Measurements from ENCODE around the gene TSEN2.
"Not testable (repeated sequence)": the region's sequence is repeated elsewhere in the genome, so short reads cannot be mapped to it uniquely, and the experiment has no call there.

Gene TSEN2

DNA sequence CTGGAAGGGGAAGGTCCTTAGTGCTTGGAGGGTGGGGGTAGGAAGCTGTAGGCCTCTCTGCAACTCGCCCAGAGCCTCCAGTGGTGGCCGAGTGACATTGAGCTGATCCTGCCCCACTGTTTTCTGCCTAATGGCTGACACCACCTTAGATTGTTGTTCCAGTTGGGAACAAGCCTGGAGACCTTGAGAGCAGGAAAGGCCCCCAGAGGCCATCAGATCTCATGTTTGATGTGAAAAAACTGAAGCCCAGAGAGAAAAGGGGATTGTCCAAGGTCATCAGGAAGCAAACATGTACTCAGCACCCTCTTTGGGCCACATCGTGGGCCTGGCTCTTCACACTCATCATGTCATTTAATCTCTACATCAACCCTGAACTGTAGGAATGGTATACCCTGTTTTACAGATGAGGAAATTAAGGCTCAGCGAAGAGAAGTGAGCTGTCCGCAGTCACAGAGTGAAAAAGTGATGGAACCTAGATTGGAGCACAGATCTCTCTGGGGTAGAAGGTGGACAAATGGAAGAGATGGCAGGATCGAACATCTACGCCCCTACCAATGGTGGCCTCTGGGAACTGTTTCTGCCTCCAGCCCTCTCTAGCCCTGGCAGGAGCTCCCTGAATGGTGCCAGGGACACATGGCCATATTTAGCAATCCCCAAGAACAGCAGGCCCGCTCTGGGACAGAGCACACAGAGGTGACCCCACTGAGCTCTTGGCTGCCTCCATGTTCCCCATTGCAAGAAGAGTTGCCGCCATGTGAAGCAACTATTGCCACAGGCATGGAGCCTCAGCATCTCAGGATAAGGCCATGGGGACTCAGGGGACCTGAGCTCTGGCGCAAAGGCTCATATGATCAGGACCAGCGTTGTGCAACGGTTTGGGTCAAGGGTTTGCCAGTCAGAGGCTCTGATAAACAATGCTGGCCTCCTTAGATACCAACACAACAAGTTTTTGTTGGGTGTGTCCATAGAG, 31.6 kb upstream of the TSEN2 start:
- no peak for DNase-seq

DNA sequence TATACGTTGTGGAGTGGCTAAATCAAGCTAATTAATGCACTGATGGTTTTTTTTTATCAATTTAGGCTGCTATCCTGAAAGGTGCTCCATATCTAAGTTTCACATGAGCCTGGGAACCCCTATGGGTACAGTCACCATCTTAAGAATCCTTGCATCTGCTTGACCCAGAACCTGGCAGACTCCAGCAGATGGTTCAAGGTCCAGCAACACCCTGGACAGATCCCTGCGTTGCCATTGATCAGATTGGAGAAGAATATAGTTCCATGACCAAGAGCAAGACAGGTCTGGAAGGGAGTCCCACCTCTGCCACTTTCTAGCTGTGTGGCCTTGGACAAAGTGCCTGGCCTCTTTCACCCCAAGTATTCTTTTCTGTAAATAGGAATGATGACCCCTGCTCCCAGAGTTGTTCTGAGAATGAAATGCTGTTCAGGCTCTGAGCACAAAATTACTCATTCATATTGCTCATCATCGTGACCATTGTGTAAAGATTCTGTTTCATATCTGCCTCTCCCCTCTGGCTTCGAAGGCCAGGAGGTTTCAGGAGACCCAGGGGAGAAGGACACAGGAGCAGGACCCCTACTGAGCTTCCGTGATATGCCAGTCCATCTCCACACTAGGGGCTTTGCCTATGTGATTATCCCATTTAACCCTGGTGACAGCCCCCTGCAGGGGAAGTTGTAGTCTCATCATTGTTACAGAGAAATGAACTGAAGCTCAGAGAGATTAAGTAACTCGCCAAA, 30.0 kb upstream of the TSEN2 start:
- no peak for DNase-seq

DNA sequence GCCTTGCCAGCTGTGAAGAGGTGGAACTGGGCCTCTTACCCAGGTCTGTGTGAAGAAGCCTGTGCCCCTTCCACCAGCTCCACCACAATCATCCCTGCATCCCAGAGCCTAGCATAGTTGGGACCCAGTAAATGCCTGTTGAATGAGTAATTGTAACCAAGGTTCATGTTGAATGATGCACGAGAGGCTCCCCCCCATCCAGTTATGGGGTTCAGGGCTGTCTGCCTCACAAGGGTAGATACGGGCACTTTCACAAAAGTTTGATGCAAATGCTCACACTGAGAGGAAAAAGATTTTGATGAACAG, 29.5 kb upstream of the TSEN2 start:
- DNase-seq: no peak

DNA sequence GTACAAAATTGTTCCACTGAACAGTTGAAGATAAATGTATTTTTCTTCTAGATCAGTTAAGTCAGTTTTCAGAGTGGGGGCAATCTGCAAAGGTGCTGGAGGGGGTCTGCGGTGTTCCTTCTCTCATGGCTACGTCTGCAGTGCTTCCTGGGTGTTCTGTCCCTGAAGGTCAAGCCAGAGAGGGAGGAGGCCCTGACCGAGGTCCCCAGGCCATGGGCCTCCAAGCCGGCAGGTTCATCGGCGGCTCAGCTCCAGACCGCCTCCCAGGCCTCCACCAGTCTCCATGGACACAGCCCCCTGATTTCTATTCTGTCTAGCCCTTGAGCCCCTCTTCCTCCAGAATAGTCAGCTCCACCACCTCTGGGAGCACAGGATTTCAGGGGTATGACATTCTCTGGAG, 28.5 kb upstream of the TSEN2 start:
- DNase-seq: no peak

DNA sequence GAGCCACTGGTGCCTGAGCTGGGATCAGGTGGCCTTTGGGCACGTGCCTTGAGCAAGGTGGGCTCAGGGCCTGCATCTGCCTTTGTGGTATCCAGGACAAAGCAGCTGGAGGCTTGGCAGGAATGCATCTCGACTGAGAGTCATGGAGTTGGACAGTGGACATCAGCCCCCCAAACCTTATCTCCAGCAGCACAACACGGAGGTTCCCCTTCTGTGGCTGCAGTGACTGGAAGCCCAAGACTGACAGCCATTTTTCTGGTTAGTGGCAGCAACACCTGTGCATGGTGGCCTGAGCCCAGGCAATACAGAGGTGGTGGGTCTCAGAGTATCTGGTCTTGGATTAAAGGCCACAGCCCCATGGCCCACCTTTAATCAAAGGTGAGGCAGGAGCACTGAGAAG, 27.8 kb upstream of the TSEN2 start:
- DNase-seq: no peak

DNA sequence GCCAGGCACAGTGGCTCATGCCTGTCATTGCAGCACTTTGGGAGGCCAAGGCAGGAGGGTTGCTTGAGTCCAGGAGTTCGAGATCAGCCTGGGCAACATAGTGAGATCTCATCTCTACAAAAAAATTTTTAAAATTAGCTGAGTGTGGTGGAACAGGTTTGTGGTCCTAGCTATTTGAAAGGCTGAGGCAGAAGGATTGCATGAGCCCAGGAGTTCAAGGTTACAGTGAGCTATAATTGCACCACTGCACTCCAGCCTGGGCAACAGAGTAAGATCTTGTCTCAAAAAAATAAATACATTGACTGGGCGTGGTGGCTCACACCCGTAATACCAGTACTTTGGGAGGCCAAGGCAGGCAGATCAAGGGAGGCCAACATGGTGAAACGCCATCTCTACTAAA, 26.9 kb upstream of the TSEN2 start:
- DNase-seq: not testable (repeated sequence)

DNA sequence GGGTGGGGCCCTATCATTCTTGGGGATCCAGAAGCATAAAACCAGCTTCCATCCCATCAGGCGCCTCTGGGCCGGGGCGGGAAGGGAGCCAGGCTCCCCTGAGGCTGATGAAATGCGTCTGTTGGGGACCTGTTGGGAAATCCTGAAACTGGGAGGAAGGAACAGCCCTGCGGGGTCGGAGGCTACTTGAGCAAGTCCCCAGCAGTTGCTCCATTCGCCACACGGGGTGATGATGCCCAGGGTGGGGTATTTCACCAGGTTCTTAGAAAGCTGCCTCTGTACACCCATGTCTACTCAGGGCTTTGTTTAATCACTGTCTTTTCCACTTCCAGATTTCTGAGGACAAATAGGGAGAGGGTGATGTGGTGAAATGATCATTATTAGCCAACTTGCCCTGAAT, 25.4 kb upstream of the TSEN2 start:
- no peak for DNase-seq

DNA sequence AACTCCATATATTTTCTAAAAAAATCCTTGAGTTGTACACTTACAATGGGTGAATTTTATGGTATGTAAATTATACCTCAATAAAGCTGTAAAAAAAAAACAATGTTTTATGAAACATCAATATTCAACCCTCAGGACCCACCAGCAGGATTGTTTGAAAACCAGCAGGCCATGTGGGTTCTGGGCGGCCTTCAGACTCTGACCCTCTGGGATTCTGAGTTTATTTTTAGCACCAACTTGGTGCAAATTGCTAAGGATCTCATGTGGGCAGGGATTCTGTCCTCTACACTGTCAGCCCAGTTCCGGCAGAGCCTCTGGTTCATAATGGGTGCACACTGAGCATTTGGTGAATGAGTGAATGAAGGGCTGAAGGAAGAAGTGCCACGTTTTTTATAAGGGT, 24.2 kb upstream of the TSEN2 start:
- no peak for DNase-seq

DNA sequence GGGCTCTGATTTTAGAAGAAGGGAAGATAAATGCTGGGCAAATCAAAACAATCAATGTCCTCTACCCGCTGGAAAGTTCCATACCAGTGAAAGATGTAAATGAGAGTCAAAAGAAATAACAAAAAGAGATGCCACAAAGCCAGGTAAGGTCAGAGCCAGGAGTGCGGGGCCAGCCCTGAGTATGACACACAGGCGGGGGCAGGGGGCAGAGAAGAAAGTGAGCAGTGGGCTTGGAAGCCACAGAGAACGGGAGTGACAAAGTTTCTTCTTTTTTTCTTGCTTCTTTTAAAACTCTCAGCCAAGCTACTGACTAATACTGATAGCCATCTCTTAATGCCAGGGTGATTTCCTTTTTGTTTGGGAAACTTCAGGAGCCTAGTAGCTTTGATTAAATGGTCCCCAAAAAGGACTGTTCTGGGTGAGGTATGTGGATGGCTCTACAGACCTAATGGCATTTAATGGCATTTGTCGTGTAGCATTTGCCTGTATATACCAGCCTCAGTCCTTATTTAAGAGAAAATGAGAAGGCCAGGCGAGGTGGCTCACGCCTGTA, 23.1 kb upstream of the TSEN2 start:
- no peak for DNase-seq

DNA sequence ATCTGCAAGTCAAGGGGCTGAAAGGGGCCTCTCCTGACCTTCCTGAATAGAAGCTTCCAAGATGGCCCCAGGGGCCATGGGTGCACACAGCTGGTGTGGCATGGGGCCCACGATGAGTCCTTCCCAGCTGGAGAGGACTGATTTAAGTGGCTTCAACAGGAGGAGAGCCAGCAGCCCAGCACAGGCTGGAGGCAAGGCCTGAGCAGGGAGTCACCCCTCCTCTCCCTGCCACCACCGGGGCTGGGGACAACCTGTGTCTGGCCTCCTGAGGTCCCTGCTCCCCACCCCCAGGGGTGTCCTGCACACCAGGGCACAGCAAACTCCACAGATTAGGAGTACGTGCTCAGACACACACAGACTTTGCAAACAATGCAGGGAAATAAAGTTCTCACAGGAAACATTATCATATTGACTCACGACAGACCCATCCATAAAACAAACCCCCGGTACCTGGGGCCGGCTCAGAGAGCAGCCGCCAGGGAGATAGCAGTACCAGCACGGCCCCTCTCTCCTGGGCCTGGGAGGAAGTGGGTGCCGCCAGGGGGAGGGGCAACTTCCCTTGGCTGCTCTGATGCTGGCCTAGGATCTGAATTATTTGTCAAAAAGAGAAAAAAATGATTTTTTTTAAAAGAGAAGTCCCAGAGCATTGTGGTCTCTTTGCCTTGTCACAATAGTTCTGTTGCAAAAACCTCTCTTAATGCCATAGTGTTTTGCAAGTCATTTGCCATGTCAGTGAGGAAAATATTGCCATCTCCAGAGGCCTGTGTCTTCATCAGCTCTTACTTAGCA, 21.9 kb upstream of the TSEN2 start:
- no peak for DNase-seq

DNA sequence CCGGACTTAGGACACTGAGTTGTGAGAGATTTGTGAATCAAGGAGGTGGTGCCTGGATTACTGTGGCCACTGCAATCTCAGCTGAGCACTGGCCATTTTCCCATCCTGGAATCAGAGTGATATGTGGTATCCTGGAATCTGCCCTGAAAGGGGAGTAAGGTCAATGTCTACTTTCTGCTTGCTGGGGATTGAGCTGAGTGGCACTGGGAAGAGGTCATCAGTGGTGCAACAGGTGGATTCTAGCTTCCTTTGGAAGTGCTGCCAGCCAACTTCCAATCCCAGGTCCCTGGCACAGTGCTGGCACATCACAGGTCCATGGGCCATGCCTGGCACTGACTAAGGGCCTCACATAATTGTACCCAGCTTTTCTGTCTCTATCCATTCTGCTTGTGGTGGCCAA, 20.6 kb upstream of the TSEN2 start:
- DNase-seq: no peak

DNA sequence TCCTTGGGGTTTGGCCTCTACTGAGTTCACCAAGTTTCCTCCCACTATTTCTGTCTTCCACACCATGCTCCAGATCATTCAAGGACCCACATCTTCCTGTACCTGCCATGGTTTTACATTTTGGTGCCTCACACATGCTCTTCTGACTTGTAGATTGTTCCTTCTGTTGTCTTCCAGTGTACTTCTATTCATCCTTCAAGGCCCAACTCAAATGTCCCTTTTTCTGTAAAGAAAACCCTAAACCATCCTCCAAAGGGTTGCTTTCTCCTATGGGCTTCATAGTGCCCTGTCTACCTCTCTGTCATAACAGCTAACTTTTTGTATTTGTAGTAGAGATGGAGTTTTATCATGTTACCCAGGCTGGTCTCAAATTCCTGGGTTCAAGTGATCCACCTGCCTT, 20.1 kb upstream of the TSEN2 start:
- DNase-seq: no peak

DNA sequence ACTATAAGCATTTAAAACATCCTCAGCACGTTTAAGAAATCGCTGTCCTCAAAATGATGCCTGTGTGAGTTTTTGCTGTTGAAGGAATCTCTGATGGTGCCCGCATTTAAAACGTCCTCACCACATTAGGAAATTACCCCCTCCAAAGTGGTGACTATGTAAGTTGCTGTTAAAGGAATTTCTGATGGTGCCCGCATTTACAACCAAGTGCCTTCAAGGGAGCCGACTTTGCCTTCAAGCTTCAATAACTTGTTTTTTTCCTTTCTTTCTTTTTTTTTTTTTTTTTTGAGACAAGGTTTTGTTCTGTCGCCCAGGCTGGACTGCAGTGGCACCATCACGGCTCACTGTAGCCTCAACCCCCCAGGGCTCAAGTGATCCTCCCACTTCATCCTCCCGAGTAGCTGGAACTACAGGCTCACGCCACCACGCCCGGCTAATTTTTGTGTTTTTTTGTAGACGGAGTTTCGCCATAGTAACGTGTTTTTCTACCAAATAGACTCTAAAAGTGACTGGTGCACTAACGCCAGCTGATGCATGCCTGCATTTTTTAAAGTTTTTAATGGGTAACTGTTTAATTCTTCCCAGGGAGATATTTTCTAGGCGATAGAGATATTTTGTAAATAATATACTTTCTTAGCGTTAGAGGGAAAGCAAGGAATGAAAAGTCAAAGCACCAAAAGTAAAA, 19.0 kb upstream of the TSEN2 start:
- DNase-seq: no peak

DNA sequence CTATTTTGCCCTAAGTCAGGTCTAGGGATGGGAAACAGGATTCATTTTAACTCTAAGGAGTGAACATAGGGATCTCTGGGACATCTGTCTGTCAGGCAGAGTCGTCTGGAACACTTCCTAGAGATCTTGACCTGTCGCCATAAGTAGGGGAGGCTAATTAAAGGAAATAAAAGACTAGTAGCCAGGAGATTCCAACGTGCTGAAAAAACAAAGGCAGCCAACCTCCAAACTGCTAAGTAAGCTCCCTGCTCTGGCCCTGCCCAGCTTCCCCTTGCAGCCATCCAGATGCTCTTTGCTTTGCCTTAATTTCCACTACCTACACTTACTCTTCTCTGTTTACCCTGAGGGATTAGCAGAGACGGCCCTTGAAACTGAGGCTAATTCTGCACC, 18.4 kb upstream of the TSEN2 start:
- DNase-seq: no peak

DNA sequence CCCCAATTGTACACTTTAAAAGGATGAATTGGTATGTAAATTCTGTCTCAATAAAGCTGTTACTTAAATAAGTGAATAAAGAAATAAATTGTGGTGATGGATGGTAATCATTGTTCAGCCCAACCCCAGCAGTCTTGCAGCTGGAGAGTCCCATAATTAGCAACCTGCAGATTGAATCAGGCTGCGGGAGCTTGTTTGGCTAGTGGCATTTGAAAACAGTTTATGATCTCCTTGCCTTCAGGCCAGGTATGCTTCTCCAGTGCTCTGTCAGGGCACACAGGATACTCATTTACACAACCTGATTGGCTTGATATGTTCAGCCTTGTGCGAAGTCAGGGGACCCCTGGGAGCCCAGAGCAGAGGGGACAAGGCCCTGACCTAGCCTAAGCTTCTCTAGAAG, 16.5 kb upstream of the TSEN2 start:
- DNase-seq: no peak

DNA sequence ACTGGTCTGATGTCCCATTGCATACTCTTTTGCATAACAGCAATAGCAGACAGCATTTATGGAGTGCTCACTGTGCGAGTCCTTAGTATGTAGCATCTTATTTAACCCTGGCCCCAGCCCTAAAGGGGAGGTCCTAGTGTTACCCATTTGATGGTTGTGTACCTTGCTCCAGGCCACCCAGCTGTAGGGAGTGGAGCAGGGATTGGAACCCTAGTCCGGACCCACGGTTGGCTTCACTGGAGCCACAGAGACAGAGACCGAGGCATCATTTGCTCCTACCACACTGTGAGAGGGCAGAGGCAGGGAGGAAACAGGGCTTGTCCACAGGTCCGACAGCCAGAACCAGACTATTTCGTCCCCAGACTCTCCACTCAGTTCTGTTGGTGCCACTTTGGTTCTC, 16.0 kb upstream of the TSEN2 start:
- DNase-seq: no peak

DNA sequence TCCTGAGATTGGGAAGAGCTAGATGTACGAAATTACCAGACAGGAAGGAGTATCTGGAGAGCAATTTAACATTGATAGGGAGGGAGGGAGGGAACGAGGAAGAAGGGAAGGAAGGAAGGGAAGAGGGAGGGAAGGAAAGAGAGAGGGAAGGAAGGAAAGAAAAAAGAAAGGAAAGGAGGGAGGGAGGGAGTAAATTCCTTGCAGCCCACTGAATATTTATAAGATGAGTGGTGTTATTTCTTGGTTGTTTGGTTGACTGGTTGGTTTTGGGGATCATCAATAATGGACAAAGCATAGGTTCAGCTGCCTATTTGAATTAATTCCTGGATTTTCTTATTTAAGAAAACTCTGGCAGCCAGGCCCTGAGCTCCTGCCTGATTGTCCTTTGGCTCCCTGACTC, 15.5 kb upstream of the TSEN2 start:
- no peak for DNase-seq

DNA sequence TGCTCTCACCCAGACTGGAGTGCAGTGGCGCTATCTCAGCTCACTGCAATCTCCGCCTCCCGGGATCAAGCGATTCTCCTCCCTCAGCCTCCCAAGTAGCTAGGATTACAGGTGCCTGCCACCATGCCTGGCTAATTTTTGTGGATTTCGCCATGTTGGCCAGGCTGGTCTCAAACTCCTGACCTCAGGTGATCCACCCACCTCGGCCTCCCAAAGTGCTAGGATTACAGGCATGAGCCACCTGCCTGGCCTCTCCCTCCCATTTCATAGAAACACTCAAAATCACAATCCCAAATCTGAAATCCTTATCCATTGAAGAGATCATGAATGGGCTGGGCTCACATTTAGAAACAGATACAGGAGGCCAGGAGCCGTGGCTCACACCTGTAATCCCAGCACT, 15.1 kb upstream of the TSEN2 start:
- not testable (repeated sequence) for DNase-seq

DNA sequence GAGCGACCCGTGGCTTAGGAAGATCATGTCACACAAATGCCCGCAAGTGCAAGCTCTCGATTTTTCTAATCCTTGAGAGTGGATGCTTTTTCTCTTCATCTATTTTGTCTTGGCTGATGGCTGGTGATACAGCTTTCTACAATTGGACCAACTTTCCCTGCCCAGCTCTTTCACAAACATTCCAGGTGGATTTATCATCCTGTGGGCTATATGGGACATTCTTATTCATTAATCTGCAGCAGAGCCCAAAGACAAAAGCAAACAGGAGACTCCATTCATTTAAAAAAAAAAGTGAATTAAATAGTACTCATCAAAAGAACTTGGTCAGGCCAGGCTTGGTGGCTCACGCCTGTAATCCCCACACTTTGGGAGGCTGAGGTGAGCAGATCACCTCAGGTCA, 14.2 kb upstream of the TSEN2 start:
- DNase-seq: no peak

DNA sequence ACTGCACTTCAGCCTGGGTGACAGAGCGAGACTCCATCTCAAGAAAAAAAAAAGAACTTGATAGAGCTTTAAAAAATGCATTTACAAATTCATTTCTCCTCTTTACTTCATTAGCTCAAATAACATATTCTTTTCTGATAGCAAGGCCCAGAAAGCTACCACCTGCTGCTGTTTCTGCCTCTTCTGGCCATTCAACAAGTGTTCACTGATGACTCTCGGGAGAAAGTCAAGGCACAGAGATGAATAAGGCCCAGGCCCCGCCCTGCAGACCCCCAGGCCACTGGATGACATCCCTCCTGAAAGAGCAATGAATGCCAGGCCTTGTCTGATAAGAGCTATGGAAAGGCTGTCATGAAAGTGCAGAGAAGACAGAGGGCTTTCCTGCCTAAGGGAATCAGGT, 13.6 kb upstream of the TSEN2 start:
- DNase-seq: no peak

DNA sequence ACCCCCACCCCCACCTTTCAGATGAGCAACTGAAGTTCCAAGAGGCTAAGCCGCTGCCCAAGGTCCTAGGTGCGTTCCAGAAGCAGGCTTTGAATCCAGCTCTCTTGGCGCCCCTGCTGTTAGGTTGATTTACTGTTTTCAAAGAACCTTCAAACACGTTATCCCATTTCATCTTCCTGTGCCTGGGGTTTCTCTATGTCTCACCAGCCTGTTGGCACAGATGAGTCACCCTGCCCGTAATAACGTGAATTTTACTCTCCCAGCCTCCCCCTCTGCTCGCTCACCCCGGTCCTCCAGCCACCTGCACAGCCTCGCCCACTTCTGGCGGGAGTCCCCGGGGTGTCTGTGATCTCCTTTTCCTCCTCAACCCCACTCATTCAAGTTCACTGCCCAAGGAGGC, 13.0 kb upstream of the TSEN2 start:
- DNase-seq: no peak

DNA sequence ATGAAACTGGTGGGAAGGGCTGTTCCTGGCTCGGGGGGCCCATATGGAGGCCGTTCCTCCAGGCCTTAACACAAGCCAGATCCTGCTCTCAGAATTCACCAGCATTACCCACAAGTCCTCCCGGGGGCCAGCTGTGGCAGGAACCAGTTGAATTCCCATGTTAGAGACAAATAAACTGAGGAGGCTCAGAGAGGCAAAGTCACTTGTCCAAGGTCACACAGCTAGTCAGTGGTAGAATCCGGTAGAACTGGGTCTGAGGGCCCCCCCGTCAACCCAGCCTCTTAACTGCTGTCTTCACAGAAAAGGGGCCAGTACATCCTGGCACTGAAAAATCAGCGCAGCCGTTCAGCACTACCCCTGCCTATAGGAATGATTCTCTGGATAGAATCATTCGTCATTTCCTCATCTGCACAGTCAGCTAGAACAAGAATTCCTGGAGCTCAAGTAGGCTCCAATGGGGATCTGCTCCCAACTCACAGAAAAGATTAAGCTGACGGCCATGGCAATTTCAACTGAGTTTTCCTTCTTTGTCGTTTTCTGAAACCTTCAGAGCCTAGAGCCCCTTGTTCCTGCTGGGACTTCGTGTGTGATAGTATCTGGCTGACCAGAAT, 12.2 kb upstream of the TSEN2 start:
- no peak for DNase-seq

All from NCI-H526 (cell line).